NB4 (cell line): Measurements from ENCODE around the gene ARRDC1.

Source experiments
- DNase-seq: peaks from one replicate; pipeline ENCODE4 v3.0.0; 2010; ENCODE audit warnings: low read depth
- H3K4me3 ChIP-seq: one replicate; pipeline ENCODE4 v1.5.1; 2011; ENCODE audit warnings: mild to moderate bottlenecking, low read depth, low read length, moderate library complexity
- MYC ChIP-seq: IDR thresholded peaks from 2 replicates; pipeline ENCODE4 v1.6.1; 2011; ENCODE audit warnings: low read depth, low read length
- POLR2A ChIP-seq: IDR thresholded peaks from 2 replicates; pipeline ENCODE4 v1.6.1; 2011; ENCODE audit warnings: mild to moderate bottlenecking; ENCODE audit not compliant: insufficient read length; ENCODE audit errors: extremely low read depth
- TF ChIP-seq, protein P1 (sequence below): IDR thresholded peaks from 2 replicates; pipeline ENCODE4 v1.6.1; 2011; ENCODE audit warnings: low read depth, low read length
- TF ChIP-seq, protein P2 (sequence below): IDR thresholded peaks from one replicate; pipeline ENCODE4 v1.5.1; 2012; ENCODE audit warnings: low read depth, low read length

Gene ARRDC1

DNA sequence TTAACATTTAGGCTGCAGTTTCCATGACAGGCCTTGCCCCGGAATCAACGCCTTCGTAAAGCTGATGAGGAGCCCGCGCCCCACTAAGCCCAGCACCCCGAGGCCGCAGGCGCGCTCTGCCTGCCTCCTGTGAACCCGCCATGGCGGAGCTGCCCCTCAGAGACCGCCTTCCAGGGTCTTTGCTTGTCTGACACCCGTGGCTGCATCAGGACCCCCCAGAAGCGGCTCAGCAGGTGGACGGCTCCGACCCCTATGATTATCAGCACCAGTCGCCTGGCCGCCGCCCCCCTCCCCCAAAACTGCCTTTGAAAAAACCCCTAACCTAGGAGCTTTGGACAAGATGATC lies 26.3 kb upstream of the ARRDC1 start:
- no peak overlapping the region for H3K4me3 ChIP-seq
- no peak for DNase-seq
- TF ChIP-seq POLR2A (no peak), MYC (no peak)
- TF ChIP-seq, protein P1, sequence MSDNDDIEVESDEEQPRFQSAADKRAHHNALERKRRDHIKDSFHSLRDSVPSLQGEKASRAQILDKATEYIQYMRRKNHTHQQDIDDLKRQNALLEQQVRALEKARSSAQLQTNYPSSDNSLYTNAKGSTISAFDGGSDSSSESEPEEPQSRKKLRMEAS: no peak
- TF ChIP-seq, protein P2, sequence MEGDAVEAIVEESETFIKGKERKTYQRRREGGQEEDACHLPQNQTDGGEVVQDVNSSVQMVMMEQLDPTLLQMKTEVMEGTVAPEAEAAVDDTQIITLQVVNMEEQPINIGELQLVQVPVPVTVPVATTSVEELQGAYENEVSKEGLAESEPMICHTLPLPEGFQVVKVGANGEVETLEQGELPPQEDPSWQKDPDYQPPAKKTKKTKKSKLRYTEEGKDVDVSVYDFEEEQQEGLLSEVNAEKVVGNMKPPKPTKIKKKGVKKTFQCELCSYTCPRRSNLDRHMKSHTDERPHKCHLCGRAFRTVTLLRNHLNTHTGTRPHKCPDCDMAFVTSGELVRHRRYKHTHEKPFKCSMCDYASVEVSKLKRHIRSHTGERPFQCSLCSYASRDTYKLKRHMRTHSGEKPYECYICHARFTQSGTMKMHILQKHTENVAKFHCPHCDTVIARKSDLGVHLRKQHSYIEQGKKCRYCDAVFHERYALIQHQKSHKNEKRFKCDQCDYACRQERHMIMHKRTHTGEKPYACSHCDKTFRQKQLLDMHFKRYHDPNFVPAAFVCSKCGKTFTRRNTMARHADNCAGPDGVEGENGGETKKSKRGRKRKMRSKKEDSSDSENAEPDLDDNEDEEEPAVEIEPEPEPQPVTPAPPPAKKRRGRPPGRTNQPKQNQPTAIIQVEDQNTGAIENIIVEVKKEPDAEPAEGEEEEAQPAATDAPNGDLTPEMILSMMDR: no peak

DNA sequence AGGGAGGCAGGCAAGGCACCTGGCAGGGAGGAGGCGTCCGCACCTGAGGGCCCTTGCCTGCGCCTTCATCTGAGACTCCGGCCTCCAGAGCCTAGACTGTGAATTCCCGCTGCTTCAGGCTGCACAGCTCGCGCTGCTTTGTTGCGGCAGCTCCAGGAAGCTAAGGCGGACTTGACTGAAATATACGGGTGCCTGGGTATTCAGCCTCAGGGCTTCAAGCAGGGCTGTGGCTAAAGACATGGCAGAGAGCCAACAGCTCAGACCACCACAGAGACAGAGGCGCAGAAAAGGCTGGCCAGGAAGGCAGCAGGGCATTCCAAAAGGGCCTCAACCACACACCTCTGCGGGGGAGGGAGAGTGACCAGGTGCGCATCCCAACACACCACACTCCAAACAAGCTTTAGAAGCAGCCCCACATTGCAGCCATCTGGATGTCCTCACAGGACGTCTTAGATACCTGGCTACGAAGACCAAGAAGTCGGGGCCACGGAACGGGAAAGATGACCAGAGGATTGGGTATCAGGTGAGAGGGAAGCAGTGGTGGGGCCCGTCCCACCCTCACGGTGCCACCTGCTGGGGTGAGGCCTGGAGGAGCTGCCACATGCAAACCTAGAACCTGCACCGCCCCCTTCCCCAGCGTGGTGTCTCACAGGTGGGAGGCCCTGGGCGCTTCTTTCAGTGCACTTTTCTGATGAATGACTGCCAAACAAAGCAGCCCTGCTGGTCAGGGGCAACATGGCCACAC lies 25.1 kb upstream of the ARRDC1 start:
- TF ChIP-seq MYC (no peak), POLR2A (no peak)
- TF ChIP-seq, protein P2: no peak
- TF ChIP-seq, protein P1: no peak

DNA sequence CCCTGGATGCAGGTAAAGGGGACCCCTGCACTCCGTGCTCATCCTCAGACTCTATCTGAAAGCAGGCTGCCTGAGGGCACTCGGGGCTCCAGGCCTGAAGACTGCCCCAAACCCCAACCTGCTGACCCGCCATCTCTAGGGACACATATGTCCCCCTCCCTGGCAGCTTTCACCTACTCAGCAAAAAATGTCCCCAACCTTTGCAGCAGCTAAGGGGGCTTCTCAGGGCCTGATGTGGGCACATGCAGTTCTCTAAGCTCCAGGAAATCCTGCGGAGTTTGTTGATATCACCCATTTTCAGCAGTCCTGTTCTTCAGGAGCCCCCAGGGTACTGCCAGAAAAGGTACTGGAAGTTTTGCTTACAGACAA lies 24.5 kb upstream of the ARRDC1 start:
- no peak for TF ChIP-seq MYC
- TF ChIP-seq, protein P1: no peak
- TF ChIP-seq POLR2A: no peak
- TF ChIP-seq, protein P2: no peak
- H3K4me3 ChIP-seq: no peak overlapping the region
- no peak for DNase-seq

More for the DNA sequence above, 25.1 kb upstream of the ARRDC1 start:
- no peak overlapping the region for H3K4me3 ChIP-seq
- no peak for DNase-seq

DNA sequence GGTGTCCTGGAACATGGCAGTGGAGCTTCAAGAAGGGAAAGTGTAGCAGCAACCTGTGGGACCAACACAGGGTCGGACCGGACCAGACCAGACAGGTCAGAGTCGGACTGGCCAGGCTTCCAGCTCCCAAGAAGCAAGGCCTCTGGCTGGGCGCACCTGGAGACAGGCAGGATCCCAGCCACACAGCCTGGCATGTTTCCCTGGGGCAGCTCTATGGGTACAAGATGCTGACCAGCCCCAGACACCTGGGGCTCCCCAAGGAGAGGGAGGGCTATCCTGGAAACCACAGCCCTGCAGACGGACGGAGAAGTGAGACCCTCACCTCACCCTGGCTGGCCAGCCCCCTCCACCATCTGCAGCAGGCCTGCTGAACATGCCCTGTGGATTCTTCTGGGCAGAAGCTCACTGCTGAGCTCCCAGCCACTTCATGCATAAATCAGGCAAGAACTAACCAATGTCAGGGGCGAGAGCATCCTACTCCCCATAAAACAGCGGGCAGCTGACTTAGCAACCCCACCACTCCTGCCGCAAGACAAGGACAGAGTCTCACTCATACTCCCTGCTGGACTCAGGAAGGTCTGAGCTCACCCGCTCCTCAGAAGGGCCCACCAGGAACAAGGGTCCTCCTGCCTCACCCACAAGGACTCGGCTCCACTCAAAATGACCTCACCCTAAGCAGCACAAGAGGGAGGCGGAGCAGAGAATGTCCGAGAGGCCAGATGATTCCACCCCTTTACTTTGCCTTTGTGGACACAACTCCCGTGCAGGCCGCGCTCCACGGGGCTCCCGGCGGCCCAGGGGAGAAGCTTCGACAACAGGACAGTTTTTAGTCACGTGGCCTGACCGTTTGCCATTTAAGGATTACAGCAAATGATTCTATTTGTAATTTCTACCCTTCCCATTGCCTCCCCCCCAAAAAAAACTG lies 23.9 kb upstream of the ARRDC1 start:
- TF ChIP-seq, protein P1: no peak
- TF ChIP-seq POLR2A: no peak
- TF ChIP-seq, protein P2: no peak
- no peak for TF ChIP-seq MYC
- H3K4me3 ChIP-seq: no peak overlapping the region
- no peak for DNase-seq

DNA sequence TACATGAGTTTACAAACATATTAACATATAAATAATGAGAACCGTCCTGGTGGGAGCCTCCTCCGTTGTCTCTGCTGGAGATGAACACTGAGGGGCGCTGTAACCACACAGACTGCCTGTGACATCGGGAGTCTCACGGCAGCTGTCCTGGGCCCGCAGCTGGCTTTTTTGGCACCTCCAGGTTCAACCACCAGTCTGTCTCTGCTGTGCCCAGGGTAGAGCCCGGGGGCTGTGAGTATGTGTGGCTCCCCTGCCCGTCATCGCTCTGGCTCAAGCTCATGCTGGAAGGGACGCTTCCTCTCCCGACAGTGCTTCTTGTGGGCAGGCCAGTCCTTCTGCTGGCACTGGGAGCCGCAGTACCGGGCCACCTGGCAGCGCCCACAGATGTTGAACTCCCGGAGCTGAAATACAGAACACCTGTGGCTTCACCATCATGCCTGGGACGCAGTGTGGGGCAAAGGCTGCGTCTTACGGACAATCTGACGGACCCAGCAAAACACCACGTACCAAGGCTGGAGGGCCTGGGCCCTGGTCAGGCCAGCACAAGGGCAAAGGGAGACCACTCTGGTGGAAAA lies 23.1 kb upstream of the ARRDC1 start:
- TF ChIP-seq POLR2A: no peak
- TF ChIP-seq, protein P2: peak; percentile 38
- DNase-seq: peak; percentile 59
- no peak overlapping the region for H3K4me3 ChIP-seq
